HS-27A (cell line): ENCODE measurements around the gene MRPL4.

Source experiments
- DNase-seq: peaks from one replicate; pipeline ENCODE4 v3.0.0-alpha.2; 2012; ENCODE audit warnings: low read depth, missing footprints

MRPL4 gene

DNA sequence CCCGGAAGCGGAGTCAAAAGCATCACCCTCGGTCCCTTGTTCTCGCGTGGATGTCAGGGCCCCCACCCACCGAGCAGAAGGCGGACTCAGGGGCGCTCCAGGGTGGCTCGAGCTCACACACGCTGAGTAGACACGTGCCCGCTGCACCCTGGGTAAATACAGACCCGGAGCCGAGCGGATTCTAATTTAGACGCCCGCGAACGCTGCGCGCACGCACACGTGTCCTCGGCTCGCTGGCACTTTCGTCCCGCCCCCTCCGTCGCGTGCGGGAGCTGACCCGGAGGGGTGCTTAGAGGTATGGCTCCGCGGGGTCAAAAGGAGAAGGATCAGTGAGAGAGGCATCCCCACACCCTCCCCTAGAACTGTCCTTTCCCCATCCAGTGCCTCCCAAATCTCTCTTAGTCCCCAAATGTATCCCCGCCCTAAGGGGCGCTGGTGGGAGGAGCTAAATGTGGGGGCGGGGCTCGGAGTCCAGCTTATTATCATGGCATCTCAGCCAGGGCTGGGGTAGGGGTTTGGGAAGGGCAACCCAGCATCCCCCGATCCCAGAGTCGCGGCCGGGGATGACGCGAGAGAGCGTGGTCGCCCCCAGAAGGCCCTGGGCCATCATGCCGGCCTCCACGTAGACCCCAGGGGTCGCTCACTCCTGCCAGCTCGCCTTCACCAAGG lies 37.3 kb downstream of the MRPL4 start:
- peak; percentile 79 for DNase-seq

DNA sequence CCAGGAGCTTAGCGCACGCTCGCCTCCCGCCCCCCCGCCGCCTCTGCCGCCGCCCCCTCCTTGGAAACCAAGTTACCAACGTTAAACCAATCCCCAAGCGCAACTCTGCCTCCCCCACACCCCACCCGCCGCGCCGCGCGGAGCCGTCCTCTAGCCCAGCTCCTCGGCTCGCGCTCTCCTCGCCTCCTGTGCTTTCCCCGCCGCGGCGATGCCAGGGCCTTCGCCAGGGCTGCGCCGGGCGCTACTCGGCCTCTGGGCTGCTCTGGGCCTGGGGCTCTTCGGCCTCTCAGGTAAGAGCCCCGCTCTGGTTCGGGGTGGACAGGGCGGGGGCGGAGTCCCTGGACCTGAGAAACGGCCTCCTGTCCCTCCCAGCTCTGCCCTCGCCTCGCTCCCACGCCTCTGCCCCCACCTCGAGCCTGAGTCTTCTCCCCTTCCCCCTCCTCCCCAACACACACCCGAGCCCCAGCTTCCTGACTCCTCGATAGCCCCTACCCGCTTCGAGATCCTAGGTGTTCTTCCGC lies 37.9 kb downstream of the MRPL4 start, which contains the start of gene ICAM5:
ICAM5 (plus strand) TSS at position 117 of the 521 bp plus-strand sequence; CDS start at position 209, 92 bp downstream.
- DNase-seq: peak; percentile 31

DNA sequence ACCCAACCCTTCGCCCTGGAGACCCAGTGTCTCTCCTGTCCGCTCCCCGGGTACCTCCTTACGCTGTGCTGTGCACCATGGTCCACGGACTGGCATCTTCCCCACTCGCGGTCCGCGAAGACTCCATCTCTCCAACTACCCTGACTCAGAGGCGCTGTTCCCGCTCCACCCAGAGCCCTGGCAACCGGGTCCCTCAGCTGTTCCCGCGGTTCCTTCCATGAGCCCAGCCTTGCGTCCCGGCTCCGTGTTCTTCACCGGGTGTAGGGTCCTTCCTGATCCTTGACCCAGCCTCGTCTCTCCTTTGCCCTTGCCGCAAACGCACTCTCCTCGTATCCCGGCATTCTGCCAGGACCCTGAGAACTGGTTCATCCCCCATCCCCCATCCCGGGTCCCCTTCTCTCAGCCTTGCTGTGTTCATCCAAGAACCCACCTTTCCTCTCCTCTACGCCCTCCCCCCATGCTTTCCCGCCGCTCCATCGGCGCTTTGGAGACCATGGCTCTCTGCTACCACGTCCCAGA lies 38.4 kb downstream of the MRPL4 start:
- no peak for DNase-seq

DNA sequence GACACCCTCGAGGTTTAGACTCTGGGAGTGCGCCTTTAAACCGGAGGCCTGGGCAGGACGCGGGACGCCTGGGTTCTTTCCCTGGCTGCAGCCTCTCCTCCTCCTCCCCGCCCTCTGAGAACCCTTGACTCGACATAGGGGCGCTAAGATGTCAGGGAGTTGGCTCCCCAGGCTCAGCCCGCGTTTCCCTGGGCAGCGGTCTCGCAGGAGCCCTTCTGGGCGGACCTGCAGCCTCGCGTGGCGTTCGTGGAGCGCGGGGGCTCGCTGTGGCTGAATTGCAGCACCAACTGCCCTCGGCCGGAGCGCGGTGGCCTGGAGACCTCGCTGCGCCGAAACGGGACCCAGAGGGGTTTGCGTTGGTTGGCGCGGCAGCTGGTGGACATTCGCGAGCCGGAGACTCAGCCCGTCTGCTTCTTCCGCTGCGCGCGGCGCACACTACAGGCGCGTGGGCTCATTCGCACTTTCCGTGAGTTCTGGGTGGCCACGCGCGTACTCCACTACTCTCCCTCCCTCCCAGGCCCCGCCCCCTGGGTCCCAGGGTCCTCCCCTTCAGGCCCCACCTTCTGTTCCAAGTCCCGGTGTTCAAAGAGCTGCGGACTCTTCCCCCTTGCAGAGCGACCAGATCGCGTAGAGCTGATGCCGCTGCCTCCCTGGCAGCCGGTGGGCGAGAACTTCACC lies 39.0 kb downstream of the MRPL4 start:
- DNase-seq: no peak

DNA sequence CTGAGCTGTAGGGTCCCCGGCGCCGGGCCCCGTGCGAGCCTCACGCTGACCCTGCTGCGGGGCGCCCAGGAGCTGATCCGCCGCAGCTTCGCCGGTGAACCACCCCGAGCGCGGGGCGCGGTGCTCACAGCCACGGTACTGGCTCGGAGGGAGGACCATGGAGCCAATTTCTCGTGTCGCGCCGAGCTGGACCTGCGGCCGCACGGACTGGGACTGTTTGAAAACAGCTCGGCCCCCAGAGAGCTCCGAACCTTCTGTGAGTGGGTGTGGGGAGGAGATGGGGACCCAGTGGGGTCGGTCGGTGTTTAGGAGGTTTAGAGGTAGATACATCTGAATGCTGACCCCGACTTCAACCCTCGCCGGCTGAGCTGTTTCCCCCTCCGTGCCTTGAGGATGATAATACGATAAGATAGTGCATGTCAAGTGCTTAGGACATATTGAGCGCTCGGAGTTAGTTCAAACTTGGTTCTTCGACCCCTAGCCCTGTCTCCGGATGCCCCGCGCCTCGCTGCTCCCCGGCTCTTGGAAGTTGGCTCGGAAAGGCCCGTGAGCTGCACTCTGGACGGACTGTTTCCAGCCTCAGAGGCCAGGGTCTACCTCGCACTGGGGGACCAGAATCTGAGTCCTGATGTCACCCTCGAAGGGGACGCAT lies 39.7 kb downstream of the MRPL4 start:
- DNase-seq: no peak

DNA sequence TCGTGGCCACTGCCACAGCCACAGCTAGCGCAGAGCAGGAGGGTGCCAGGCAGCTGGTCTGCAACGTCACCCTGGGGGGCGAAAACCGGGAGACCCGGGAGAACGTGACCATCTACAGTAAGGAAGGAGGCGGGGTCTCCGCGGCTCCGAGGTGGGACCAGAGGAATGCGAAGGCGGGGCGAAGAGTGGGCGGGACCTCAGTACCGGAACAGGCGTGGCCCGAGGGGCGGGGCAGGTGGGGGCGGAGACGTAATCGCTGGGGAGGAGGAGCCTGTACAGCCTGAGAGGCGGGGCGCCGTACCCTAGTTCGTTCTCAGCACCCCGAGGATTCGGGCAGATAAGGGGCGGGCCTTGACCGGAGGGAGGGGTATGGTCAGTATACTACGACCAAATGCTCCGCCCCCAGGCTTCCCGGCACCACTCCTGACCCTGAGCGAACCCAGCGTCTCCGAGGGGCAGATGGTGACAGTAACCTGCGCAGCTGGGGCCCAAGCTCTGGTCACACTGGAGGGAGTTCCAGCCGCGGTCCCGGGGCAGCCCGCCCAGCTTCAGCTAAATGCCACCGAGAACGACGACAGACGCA lies 40.3 kb downstream of the MRPL4 start:
- DNase-seq: no peak

DNA sequence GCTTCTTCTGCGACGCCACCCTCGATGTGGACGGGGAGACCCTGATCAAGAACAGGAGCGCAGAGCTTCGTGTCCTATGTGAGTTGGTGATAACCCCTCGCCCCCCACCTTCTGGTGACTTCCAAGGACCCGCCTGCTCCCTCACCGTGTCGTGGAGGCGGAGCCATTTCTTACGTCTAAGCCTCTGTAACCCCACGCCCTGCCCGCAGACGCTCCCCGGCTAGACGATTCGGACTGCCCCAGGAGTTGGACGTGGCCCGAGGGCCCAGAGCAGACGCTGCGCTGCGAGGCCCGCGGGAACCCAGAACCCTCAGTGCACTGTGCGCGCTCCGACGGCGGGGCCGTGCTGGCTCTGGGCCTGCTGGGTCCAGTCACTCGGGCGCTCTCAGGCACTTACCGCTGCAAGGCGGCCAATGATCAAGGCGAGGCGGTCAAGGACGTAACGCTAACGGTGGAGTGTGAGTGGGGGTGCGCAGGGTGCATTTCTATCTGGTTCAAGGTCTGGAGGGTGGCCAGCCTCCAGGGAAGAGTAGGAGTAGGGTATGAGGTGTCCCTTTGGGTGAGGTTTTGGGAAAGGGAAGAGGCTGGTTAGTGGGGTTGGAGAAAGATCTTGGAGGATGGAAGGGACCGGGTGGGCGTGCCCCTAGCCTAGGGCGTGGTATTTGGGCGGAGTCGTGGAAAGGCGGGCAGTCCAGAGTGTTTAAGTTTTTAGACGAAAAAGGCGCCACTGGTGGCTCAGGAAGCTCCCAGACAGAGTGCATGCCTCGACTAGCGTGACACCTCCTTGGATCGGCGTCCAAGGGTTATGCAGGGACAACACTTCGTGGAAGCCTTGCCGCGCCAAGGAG lies 41.0 kb downstream of the MRPL4 start:
- DNase-seq: no peak

DNA sequence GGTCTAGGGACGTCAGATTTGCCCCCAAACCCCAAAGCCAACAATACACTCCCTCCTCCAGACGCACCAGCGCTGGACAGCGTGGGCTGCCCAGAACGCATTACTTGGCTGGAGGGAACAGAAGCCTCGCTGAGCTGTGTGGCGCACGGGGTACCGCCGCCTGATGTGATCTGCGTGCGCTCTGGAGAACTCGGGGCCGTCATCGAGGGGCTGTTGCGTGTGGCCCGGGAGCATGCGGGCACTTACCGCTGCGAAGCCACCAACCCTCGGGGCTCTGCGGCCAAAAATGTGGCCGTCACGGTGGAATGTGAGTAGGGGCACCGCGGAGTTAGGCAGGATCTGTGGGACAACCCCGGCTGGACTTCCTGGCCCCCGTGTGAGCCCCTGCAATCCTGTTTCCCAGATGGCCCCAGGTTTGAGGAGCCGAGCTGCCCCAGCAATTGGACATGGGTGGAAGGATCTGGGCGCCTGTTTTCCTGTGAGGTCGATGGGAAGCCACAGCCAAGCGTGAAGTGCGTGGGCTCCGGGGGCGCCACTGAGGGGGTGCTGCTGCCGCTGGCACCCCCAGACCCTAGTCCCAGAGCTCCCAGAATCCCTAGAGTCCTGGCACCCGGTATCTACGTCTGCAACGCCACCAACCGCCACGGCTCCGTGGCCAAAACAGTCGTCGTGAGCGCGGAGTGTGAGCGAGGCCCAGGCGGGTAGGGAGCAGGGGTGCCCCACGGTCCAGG lies 41.8 kb downstream of the MRPL4 start:
- no peak for DNase-seq

DNA sequence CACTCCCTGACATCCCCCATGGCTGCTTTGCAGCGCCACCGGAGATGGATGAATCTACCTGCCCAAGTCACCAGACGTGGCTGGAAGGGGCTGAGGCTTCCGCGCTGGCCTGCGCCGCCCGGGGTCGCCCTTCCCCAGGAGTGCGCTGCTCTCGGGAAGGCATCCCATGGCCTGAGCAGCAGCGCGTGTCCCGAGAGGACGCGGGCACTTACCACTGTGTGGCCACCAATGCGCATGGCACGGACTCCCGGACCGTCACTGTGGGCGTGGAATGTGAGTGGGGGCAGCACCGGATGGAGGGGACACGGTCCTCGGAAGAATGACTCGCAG lies 42.3 kb downstream of the MRPL4 start:
- DNase-seq: no peak

DNA sequence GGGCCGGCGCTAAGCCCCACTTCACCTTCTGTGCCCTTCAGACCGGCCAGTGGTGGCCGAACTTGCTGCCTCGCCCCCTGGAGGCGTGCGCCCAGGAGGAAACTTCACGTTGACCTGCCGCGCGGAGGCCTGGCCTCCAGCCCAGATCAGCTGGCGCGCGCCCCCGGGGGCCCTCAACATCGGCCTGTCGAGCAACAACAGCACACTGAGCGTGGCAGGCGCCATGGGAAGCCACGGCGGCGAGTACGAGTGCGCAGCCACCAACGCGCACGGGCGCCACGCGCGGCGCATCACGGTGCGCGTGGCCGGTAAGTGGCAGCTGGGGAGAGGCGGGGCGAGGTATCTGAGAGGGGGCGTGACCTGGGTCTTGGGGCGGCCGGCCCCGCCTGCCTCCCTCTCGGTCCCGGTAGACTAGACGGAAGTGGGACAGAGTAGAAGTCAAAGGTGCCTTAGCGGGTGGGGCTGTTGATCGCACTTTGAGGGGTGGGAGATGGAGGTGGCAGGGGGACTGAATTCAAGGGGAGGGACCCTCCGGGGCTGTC lies 43.4 kb downstream of the MRPL4 start:
- DNase-seq: no peak

DNA sequence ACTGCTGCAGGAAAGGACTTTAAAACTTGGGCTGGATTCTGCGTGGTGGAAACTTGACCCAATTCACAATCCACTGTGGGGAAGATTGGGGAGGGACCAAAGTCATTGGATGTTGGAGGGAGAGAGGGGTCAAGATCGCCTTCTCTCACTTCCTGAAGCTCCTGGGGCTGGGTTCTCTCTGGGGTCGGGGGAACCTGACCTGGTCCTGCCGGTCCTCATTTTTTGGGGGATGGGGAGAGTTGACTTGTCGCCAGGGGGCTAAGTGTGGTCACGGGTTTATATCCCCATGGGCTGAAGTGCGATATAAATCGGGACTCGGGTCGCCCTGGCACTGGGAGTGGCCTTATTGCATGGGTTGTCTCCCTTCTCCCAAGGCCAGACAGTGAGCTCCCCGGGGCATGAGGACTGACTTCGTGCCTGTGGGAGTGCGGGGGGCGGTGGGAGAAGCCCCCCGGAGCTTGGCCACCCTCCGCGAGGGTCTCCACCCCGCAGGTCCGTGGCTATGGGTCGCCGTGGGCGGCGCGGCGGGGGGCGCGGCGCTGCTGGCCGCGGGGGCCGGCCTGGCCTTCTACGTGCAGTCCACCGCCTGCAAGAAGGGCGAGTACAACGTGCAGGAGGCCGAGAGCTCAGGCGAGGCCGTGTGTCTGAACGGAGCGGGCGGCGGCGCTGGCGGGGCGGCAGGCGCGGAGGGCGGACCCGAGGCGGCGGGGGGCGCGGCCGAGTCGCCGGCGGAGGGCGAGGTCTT lies 44.0 kb downstream of the MRPL4 start:
- no peak for DNase-seq

DNA sequence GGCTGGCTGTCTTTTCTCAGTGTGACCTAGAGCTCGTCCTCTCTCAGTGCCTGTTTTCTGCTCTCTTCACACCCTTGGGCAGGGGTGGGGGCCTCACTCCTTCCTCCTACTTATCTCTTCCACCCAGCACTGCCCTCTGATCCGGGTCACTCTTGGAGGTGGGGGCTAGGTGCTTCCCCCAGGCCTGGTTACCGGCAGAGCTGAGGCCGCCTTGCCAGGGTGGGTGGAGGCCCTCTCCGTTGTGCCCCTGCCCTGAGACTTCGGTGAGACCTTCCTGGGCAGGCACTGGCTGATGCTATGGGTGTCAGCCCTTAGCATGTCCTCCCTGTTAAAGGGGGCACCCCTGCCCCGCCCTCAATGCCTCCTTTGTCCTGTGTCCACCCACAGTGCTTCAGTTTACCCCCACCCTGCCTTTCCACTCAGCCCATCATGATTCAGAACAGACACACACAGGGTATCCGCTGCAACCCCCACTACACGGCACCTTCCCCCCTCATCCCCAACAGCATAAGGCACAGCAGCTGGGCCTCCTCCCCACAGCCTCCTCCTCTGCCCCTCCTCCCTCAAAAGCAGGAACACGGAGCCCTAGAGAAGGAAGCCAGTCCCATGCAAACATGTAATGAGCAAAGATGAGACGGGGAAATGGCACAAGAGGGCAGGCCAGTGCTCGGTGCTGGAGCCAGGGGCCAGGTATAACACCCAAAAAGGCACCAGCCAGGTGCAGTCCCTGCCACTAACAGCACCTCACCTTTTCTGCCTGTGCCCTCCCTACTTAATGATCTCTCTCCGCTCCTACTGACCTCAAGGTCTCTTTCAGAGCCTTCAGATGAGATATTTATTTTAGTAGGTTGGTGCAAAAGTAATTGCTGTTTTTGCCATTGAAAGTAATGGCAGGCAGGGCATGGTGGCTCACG lies 47.8 kb downstream of the MRPL4 start:
- no peak for DNase-seq

DNA sequence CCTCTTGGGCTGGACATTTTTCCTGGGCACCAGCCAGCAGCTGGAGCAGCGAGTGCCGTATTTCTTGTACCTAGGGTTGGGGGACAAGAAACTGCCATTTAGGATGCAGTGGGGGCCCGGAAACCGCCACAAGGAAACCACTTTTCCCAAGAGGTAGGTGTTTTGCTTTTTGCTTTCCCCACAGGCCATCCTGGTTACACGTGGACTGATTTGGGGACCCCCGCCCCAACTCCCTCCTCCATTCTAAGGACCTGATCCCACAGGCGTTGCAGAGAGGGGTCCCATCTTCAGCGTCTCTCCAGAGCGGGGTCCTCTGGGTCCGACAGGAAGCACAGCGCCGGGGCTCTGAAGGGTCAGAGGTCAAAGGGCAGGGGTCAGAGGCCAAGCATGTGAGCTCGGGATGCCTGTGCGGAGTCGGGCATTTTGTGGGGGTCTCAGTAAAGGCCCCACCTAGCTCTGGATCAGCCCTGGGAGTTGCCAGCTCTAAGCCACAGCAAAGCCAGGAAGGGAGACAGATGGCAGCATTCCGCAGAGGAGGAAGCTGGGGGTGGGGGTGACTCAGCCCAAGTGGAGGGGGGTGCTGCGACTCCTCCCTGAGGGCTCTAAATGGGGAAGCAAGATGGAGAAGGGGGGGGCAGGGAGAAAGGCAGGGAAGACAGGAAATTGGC lies 53.3 kb downstream of the MRPL4 start:
- DNase-seq: no peak

DNA sequence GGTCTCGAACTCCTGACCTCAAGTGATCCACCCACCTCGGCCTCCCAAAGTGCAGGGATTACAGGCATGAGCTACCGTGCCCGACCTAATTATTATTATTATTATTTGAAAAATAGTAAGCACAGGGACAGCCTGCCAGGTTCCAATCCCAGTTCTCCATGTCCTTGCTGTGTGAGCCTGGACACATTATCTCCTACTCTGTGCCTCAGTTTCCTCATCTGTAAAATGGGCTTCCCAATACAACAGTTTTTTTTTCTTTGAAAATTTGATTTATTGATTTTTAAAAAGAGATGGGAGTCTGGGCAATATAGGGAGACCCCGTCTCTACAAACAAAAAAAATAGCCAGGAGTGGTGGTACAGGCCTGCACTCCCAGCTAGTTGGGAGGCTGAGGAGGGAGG lies 54.3 kb downstream of the MRPL4 start:
- DNase-seq: no peak

DNA sequence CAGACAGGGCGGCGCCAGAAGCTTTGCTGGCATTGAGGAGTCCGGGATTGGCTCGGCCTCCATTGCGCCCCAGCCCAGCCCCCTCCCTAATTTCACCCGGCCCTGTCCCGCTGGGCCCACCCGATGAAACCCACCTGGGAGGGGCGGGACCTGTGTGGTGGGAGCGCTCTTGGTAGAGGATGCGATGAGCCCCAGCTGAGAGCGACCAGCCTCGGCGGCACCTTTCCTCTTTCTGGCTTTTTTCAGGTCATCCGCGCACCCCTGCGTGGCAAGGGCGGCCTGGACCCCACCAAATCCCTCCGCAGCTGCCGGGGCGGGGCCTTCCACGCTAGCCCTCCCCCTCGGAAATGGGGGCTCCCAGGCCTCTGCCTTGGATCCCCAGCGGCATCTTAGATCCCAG lies 57.4 kb downstream of the MRPL4 start, which contains the start of gene ZGLP1:
ZGLP1 (minus strand) TSS at position 393 of the 400 bp plus-strand sequence.
- no peak for DNase-seq
